Testis (tissue), 2 donors: ENCODE data around the gene SRCAP.

Source experiments
- POLR2A ChIP-seq: fragments of 450-650 bp; IDR thresholded peaks from one replicate; pipeline ENCODE4 v1.6.1; 2017; ENCODE audit warnings: antibody characterized with exemption, mild to moderate bottlenecking, moderate library complexity
- TF ChIP-seq, protein P1 (sequence below), 3 experiments: fragments of 450-650 bp in 2 of 3; fragments of 200-600 bp in 1 of 3; sonication (generic) in 1 of 3; IDR thresholded peaks; one replicate each; pipeline ENCODE4 v1.5.1; 2016 to 2019; ENCODE audit warnings: antibody characterized with exemption in 3 of 3, mild to moderate bottlenecking in 2 of 3, moderate library complexity in 1 of 3

DNA sequence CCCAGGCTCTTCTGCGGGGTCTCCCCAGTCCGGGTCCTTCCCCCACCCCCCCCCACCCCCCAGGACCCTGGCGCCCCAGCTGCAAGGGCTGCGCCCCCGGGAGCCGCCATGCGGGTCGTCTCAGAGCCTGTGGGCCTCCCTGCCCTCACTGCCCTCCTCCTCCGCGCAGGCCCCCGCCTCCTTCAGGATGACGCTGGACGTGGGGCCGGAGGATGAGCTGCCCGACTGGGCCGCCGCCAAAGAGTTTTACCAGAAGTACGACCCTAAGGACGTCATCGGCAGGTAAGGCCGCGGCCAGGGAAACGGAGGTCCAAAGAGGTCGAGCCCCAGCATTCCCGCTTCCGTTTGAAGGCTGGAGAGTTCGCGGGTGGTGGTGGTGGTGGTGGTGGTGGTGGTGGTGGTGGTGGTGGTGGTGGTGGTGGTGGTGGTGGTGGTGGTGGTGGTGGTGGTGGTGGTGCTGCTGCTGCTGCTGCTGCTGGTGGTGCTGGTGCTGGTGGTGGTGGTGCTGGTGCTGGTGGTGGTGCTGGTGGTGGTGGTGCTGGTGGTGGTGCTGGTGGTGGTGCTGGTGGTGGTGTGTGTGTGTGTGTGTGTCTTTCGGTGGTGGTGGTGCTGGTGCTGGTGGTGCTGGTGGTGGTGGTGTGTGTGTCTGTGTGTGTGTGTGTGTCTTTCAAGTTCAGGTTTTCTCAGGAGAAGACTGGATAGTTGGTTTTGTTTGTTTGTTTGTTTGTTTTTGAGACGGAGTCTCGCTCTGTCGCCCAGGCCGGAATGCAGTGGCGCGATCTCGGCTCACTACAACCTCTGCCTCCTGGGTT, 49.9 kb downstream of the SRCAP start:
- TF ChIP-seq, protein P1, sequence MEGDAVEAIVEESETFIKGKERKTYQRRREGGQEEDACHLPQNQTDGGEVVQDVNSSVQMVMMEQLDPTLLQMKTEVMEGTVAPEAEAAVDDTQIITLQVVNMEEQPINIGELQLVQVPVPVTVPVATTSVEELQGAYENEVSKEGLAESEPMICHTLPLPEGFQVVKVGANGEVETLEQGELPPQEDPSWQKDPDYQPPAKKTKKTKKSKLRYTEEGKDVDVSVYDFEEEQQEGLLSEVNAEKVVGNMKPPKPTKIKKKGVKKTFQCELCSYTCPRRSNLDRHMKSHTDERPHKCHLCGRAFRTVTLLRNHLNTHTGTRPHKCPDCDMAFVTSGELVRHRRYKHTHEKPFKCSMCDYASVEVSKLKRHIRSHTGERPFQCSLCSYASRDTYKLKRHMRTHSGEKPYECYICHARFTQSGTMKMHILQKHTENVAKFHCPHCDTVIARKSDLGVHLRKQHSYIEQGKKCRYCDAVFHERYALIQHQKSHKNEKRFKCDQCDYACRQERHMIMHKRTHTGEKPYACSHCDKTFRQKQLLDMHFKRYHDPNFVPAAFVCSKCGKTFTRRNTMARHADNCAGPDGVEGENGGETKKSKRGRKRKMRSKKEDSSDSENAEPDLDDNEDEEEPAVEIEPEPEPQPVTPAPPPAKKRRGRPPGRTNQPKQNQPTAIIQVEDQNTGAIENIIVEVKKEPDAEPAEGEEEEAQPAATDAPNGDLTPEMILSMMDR (IDR thresholded peaks at IDR 0.05): no peak
- TF ChIP-seq POLR2A: no peak
